GM10248 (cell line): Measurements from ENCODE around the gene TNIP2.

ENCODE experiments used
- CTCF ChIA-PET: fragments of 300-600 bp; sonication (Branson Sonifier 250); formaldehyde crosslinking; extraction: SDS; loops from one replicate; lab custom pipeline; 2021; ENCODE audit warnings: antibody characterized with exemption; lab: Yijun Ruan, JAX
- POLR2A ChIA-PET: fragments of 350-650 bp; sonication (Branson Sonifier 250); formaldehyde crosslinking; extraction: SDS; loops from one replicate; lab custom pipeline; 2020; ENCODE audit warnings: antibody characterized with exemption; lab: Yijun Ruan, JAX
- DNase-seq: peaks from one replicate; pipeline ENCODE4 v3.0.0; 2012; ENCODE audit errors: extremely low spot score
- TF ChIP-seq, protein P1 (sequence below): IDR thresholded peaks from 2 replicates; pipeline ENCODE4 v1.5.1; 2012; ENCODE audit warnings: mild to moderate bottlenecking, low read depth; ENCODE audit errors: extremely low read depth, missing control alignments, control extremely low read depth

Gene TNIP2

DNA sequence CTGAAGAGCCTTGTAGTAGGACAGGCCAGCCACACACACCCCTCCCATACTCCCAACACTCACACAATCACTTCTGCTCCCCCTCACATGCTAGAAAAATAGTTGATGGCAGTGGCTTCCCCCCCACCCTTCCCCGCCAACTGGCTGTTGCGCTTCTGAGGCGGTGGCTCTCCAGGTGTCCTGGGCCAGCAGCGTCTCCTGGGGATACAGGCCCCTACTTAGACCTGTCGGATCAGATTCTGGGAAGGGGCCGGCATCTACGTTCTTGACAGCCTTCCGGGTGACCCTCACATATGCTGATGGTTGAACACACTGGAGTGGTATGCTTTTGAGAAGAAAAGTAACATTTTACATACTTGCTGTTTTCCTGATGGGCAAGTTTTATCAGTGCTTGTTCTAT, 39.9 kb downstream of the TNIP2 start:
- no peak for DNase-seq
- TF ChIP-seq, protein P1, sequence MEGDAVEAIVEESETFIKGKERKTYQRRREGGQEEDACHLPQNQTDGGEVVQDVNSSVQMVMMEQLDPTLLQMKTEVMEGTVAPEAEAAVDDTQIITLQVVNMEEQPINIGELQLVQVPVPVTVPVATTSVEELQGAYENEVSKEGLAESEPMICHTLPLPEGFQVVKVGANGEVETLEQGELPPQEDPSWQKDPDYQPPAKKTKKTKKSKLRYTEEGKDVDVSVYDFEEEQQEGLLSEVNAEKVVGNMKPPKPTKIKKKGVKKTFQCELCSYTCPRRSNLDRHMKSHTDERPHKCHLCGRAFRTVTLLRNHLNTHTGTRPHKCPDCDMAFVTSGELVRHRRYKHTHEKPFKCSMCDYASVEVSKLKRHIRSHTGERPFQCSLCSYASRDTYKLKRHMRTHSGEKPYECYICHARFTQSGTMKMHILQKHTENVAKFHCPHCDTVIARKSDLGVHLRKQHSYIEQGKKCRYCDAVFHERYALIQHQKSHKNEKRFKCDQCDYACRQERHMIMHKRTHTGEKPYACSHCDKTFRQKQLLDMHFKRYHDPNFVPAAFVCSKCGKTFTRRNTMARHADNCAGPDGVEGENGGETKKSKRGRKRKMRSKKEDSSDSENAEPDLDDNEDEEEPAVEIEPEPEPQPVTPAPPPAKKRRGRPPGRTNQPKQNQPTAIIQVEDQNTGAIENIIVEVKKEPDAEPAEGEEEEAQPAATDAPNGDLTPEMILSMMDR, result no peak
- ChIA-PET POLR2A (no interaction called here), CTCF (no interaction called here)

DNA sequence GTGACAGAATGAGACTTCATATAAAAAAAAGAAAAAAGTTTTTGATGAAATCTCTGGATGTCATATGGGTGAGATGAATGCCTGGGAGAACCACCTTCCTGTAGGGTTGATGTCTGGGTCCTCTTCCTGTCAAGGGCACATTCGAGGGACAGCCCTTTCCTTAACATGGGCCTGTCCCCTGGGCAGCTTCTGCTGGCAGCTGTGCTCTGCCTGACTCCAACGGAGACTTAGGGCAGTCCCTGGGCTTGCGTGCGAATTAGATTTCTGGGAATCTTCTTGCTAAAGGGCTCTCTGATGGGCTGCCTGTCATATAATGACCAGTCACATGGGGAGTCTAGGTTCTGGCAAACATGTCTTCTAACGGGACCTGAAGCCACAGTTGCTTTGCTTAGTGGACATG, 40.7 kb downstream of the TNIP2 start:
- ChIA-PET CTCF (interaction anchor here (2.1 kb wide), 1 partner anchor 10 kb away, joined by 7 read pairs; no protein-coding TSS in a partner anchor), POLR2A (no interaction called here)
- DNase-seq, result no peak
- TF ChIP-seq, protein P1, result no peak

DNA sequence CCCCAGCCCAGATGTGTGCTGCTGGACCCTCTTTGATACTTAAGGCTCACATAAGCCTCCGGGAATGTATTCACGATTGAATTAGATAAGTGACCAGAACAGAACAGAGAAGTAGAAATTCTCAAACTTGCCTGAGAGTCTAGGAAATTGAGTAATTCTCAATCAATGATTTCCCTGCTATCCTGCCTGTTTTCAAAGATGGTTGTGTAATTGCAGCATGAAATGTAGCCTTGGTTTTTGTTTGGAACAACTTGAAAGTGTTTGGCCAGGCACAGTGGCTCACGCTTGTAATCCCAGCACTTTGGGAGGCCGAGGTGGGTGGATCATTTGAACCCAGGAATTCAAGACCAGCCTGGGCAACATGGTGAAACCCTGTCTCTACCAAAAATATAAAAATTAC, 41.2 kb downstream of the TNIP2 start:
- ChIA-PET CTCF (interaction anchor here (1.3 to 2.1 kb wide), 2 partner anchors 9 to 177 kb away, joined by 3 to 7 read pairs; no protein-coding TSS in a partner anchor), POLR2A (no interaction called here)

DNA sequence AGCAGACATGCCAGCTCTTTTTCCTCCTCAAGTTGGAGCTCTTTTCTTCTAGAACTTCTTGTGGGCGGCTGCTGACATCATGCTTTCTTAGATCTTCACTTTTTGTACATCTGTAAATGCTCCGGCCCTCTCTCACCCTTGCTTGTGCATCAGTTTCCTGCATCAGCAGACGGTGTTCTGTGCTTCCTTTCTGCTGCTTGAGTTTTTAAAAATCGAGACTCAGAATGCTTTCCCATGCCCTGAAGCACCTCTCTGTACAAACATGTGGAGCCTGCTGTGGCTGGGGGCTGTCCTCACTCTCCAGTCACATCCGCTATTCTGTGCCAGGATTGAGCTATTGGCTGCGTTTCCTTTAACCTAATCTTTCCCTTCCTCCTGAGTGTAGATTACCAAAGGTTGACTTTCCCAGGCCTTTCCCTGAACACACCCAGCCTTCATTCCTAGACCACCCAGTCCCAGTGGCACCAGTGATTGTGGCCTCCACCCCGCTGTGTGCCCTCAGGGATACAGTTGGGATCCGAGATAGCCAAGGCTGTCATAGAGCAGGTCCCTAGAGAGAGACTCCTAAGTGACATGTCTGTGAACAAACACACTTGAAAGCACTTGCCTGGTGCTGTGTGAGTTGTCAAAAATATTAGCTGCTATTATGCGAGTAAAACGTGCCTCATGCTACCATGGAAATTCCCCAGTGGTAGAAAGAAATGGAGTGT, 41.9 kb downstream of the TNIP2 start:
- TF ChIP-seq, protein P1, result no peak

More for the DNA sequence above, 41.2 kb downstream of the TNIP2 start:
- DNase-seq, result no peak
- TF ChIP-seq, protein P1, result no peak

DNA sequence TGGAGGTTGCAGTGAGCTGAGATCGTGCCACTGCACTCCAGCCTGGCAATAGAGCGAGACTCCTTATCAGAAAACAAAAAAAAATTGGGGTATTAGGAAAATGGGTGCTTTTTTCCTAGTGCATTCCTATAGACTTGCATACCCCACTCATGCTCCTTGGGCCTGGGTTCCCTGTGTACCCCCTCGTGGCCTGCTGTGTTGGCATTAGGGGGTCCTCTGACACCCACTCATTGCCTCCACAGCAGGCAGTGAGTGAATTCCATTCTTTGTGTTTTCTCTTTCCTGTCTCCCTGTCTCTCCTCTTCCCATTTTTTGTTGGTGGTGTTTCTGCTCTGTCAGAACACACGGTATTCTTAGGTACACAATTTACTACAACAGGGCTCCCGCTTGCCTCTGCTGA, 42.8 kb downstream of the TNIP2 start:
- DNase-seq, result no peak
- ChIA-PET POLR2A (no interaction called here), CTCF (interaction anchor here (1.3 to 2.1 kb wide), 4 partner anchors 8 to 50 kb away, joined by 3 to 7 read pairs (median 4); no protein-coding TSS in a partner anchor)

More for the DNA sequence above, 41.9 kb downstream of the TNIP2 start:
- DNase-seq, result no peak
- ChIA-PET CTCF (interaction anchor here (1.3 to 2.1 kb wide), 5 partner anchors 8 to 177 kb away, joined by 3 to 7 read pairs (median 3); no protein-coding TSS in a partner anchor), POLR2A (no interaction called here)

DNA sequence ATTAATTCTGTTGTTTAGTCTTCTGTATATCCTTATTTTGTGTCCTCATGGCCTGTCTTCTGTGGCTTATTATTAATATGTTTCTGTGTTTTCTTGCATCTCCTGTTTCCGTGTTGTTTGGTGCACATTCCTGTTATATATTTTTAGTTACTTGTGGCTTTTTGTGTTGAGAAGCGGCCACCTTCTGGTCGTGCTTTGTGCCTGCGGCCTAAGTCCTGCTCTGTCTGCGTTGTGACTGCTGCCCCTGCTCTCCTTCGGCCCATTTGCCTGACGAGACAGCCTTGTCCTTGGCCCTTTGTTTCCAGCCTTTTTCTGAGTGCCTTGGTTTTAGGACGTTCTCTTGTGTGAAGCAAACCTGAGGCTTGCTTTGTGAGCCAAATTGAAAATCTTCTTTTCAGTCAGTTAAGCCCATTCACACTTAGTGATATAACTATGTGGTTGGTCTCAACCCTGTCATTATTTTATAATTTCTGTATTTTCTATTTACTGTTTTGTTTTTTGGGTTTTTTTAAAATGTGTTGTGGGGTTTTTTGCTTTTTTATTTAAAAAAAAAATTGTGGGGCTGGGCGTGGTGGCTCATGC, 43.8 kb downstream of the TNIP2 start:
- ChIA-PET CTCF (no interaction called here), POLR2A (no interaction called here)
- TF ChIP-seq, protein P1, result no peak

More for the DNA sequence above, 42.8 kb downstream of the TNIP2 start:
- TF ChIP-seq, protein P1, result no peak

More for the DNA sequence above, 43.8 kb downstream of the TNIP2 start:
- no peak for DNase-seq
